ENCODE data around the gene PPIC.
A peak's percentile ranks its signal among the peaks of the same experiment; 100 is the strongest.

Gene PPIC

DNA sequence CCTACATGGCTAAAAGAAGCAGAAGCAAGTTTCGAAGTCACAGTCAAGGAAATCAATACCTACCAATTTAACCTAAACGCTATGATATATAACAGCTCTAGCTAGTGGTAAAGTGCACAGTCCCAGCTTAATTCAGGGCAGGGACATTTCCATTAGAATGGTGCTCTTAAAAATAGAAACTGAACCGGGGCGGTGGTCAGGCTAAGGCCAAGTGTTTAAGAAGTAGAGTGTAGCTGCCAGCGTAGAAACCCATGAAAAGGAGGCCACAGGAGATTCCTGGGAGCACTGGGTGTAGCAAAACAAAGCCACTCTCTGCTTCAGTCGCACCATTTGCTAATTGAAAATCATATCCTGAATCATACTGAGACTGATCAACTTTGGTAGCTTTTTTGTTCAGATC, 28.8 kb downstream of the PPIC start:
- H3K36me3 ChIP-seq (ENCODE audit: control insufficient read depth, insufficient read depth, low read length), result no peaks in the 10 kb centered on the region
- WGBS (ENCODE audit: insufficient coverage, insufficient read length), result no CpG with 5 or more reads among the region's 6 CpGs
- DNase-seq (ENCODE audit: low read depth, low spot score), result no peak
- no peaks in the 10 kb centered on the region for H3K27me3 ChIP-seq (ENCODE audit: control insufficient read depth, insufficient read depth, low read length)
- 0 out of 2 replicates have a peak, but pooled peaks cover 2% of the 10 kb centered on the region for H3K4me1 ChIP-seq (ENCODE audit: control insufficient read depth, insufficient read depth, low read length)
- no peaks in the 10 kb centered on the region for H3K9me3 ChIP-seq (ENCODE audit: control insufficient read depth, insufficient read depth, low read length)
- H3K4me3 ChIP-seq (ENCODE audit: low read length), result no peak overlapping the region
- H3K27ac ChIP-seq (ENCODE audit: low read length), result no peak overlapping the region

- H3K36me3 ChIP-seq (ENCODE audit: control insufficient read depth, insufficient read depth, low read length), result no peaks in the 10 kb centered on the region
- DNase-seq (ENCODE audit: low read depth, low spot score), result no peak
- H3K27me3 ChIP-seq (ENCODE audit: control insufficient read depth, insufficient read depth, low read length), result no peaks in the 10 kb centered on the region
- no peaks in the 10 kb centered on the region for H3K9me3 ChIP-seq (ENCODE audit: control insufficient read depth, insufficient read depth, low read length)
- WGBS (ENCODE audit: insufficient coverage, insufficient read length), result no CpG with 5 or more reads among the region's 6 CpGs
- H3K27ac ChIP-seq (ENCODE audit: low read length), result no peak overlapping the region
- H3K4me3 ChIP-seq (ENCODE audit: low read length), result no peak overlapping the region
- 0 out of 2 replicates have a peak, but pooled peaks cover 2% of the 10 kb centered on the region for H3K4me1 ChIP-seq (ENCODE audit: control insufficient read depth, insufficient read depth, low read length)
These were observed 29.3 kb downstream of the PPIC start for GRCh38 chr5:123007182-123007581.

DNA sequence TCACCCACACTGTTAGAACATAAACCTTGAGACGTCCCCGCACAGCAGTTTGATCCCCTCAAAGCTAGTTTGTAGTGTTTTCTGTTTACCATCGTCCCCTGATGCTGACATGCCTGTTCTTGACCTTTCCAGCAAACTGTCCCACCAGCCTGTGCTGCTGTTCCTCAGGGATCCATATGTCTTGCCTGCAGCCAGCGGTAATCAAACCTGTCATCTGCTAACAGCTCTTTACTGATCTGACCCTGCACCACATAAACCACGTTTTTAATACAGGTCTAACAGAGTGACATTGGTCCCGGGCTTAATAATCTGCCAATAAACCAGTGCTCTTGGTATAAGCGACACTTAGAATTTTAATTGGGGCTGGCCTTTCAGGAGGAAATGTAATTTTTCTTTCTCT, 34.7 kb downstream of the PPIC start:
- Histone ChIP-seq H3K27me3 (ENCODE audit: control insufficient read depth, insufficient read depth, low read length) (no peaks in the 10 kb centered on the region), H3K27ac (ENCODE audit: low read length) (no peak overlapping the region), H3K4me3 (ENCODE audit: low read length) (no peak overlapping the region), H3K9me3 (ENCODE audit: control insufficient read depth, insufficient read depth, low read length) (no peaks in the 10 kb centered on the region), H3K36me3 (ENCODE audit: control insufficient read depth, insufficient read depth, low read length) (no peaks in the 10 kb centered on the region), H3K4me1 (ENCODE audit: control insufficient read depth, insufficient read depth, low read length) (no peaks in the 10 kb centered on the region; the same call in 1 of the 2 replicates)
- no peak for DNase-seq (ENCODE audit: low read depth, low spot score)
- WGBS (ENCODE audit: insufficient coverage, insufficient read length), result no CpG with 5 or more reads among the region's 7 CpGs

DNA sequence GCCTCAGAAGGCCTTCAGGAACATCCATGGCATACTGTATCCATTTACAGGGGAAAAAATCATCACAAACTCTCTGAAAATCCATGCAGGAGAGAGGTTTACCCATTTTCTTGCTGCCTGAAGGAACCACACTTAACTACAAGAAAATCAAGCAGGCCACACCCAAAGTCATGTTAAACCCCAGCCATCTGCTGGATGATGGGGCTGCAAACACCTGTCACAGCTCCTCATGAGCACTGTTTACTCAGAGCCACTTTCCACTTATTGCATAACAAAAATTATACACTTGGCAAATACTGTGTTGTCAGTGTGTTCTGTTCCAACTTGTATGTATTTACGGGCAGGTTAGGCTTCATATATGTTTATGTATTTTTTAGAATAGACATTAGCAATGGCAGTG, 35.8 kb downstream of the PPIC start:
- WGBS (ENCODE audit: insufficient coverage, insufficient read length), result no CpG with 5 or more reads among the region's 1 CpG
- Histone ChIP-seq H3K9me3 (ENCODE audit: control insufficient read depth, insufficient read depth, low read length) (no peaks in the 10 kb centered on the region), H3K4me3 (ENCODE audit: low read length) (no peak overlapping the region), H3K27ac (ENCODE audit: low read length) (no peak overlapping the region), H3K36me3 (ENCODE audit: control insufficient read depth, insufficient read depth, low read length) (no peaks in the 10 kb centered on the region), H3K27me3 (ENCODE audit: control insufficient read depth, insufficient read depth, low read length) (no peaks in the 10 kb centered on the region), H3K4me1 (ENCODE audit: control insufficient read depth, insufficient read depth, low read length) (no peaks in the 10 kb centered on the region; the same call in 1 of the 2 replicates)
- no peak for DNase-seq (ENCODE audit: low read depth, low spot score)

DNA sequence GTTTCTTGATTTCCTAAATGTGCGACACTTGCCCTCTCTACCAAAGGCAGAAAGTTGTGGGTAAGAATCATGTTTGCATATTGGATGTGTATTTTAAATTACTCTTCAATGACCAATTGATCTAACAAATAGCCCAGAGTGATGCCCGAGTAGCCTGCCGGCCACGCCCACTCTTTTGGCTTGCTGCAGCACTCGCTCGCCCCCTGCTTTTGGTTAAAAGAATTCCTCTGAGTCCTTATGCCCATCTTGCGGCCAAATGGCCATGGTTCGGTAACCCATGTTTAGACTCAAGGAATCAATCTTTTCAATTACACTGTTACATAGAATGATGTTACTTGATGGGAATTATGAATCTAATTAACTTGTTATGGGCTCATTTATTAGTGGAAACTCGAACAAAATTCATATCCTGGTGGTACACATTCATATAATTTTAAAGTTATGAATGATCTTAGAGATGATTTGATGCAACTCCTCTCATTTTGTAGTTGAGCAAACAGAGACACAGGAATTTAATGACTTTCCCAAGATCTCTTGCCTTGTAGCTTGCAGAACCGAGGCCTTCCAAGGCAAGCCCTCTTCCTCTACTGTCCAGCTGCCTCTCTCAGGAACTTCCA, 36.5 kb downstream of the PPIC start:
- no CpG with 5 or more reads among the region's 10 CpGs for WGBS (ENCODE audit: insufficient coverage, insufficient read length)

DNA sequence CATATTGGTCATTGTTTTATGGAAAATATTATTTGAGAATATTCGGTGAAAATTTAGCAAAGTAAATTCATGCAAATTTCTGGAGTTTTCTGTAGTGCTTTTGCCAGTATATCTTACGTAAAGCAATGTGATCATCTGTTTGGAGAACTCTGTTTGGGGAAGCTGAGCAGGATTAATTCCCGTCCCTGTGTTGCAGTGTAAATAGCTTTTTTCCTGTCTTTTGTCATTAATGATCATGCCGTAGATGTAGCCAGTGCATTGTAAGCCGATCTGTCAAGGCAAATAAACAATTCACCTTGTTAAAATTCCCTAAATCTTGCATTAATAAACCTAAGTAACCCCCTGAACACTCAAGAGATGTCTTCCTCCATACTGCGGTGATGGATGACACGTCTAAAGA, 39.2 kb downstream of the PPIC start:
- DNase-seq (ENCODE audit: low read depth, low spot score), result no peak
- Histone ChIP-seq H3K27ac (ENCODE audit: low read length) (no peak overlapping the region), H3K4me1 (ENCODE audit: control insufficient read depth, insufficient read depth, low read length) (no peaks in the 10 kb centered on the region; the same call in 1 of the 2 replicates), H3K27me3 (ENCODE audit: control insufficient read depth, insufficient read depth, low read length) (no peaks in the 10 kb centered on the region), H3K36me3 (ENCODE audit: control insufficient read depth, insufficient read depth, low read length) (no peaks in the 10 kb centered on the region), H3K9me3 (ENCODE audit: control insufficient read depth, insufficient read depth, low read length) (no peaks in the 10 kb centered on the region), H3K4me3 (ENCODE audit: low read length) (no peak overlapping the region)
- no CpG with 5 or more reads among the region's 7 CpGs for WGBS (ENCODE audit: insufficient coverage, insufficient read length)

More for the DNA sequence above, 36.5 kb downstream of the PPIC start:
- no peak overlapping the region for H3K4me3 ChIP-seq (ENCODE audit: low read length)
- DNase-seq (ENCODE audit: low read depth, low spot score), result peak; percentile 41
- no peaks in the 10 kb centered on the region for H3K9me3 ChIP-seq (ENCODE audit: control insufficient read depth, insufficient read depth, low read length)
- H3K27me3 ChIP-seq (ENCODE audit: control insufficient read depth, insufficient read depth, low read length), result no peaks in the 10 kb centered on the region
- no peak overlapping the region for H3K27ac ChIP-seq (ENCODE audit: low read length)
- no peaks in the 10 kb centered on the region for H3K36me3 ChIP-seq (ENCODE audit: control insufficient read depth, insufficient read depth, low read length)
- no peaks in the 10 kb centered on the region; the same call in 1 of the 2 replicates for H3K4me1 ChIP-seq (ENCODE audit: control insufficient read depth, insufficient read depth, low read length)

DNA sequence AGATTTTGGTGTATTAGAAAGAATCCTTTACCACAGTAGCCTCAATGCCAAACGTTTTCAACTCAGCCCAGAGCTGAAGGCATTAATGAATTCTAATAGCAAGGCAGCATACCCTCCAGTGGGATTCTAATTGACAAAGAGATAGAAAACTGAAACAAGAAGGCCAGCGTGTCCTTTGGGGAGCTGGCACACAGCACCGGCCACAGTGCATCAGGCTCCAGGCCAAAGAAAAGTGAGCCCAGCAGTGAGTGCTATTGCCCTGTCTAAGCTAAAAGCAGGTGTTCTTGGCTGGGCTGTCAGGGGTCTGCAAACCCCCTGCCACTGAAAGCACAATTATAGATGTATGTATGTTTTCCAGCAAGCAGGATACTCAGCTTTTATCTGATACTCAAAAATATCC, 40.4 kb downstream of the PPIC start:
- Histone ChIP-seq H3K27me3 (ENCODE audit: control insufficient read depth, insufficient read depth, low read length) (no peaks in the 10 kb centered on the region), H3K9me3 (ENCODE audit: control insufficient read depth, insufficient read depth, low read length) (no peaks in the 10 kb centered on the region), H3K36me3 (ENCODE audit: control insufficient read depth, insufficient read depth, low read length) (no peaks in the 10 kb centered on the region), H3K27ac (ENCODE audit: low read length) (no peak overlapping the region), H3K4me1 (ENCODE audit: control insufficient read depth, insufficient read depth, low read length) (no peaks in the 10 kb centered on the region; the same call in 1 of the 2 replicates), H3K4me3 (ENCODE audit: low read length) (no peak overlapping the region)
- no peak for DNase-seq (ENCODE audit: low read depth, low spot score)
- no CpG with 5 or more reads among the region's 3 CpGs for WGBS (ENCODE audit: insufficient coverage, insufficient read length)

DNA sequence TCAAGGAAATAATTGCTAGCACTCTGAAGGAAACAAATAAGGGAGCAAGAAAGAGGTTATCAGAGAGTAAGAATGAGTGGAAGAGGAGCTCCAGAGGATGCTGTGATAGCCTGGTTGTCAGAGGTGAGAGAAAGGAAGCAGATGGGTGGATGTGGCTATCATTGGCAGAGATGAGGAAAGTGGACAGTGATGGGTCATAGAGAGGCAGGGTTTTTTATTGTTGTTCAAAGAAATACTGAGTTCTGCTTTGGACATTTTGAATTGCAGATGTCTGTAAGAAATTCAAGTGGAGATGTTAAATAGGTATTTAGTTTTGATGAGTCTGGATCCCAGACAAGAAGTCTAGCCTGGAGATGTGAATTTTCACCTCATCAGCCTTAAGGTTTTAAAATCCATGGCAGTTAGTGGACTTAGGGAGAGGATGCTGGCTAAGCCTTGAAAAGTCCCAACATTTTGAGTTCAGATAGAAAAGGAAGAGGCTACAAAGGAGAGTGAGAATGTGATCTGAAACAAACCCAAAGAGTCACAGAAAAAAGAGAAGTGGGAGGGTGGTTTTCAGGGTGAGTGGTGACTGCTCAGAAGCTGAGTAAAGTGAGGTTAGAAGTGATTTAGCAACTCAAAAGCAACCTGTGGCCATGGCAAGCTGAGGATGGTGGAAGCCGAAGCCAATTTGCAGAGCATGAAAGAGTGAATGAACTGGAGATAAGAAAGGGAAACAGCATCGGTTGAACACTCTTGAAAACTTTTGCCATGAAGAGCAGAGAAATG, 50.4 kb downstream of the PPIC start:
- H3K27me3 ChIP-seq (ENCODE audit: control insufficient read depth, insufficient read depth, low read length), result no peaks in the 10 kb centered on the region
- no peaks in the 10 kb centered on the region for H3K36me3 ChIP-seq (ENCODE audit: control insufficient read depth, insufficient read depth, low read length)
- no peak for DNase-seq (ENCODE audit: low read depth, low spot score)
- H3K9me3 ChIP-seq (ENCODE audit: control insufficient read depth, insufficient read depth, low read length), result no peaks in the 10 kb centered on the region
- no peak overlapping the region for H3K4me3 ChIP-seq (ENCODE audit: low read length)
- H3K27ac ChIP-seq (ENCODE audit: low read length), result no peak overlapping the region
- no peaks in the 10 kb centered on the region for H3K4me1 ChIP-seq (ENCODE audit: control insufficient read depth, insufficient read depth, low read length)
- no CpG with 5 or more reads among the region's 2 CpGs for WGBS (ENCODE audit: insufficient coverage, insufficient read length)

GRCh38 chr5:122985006-122985700, 51.4 kb downstream of the PPIC start:
- WGBS (ENCODE audit: insufficient coverage, insufficient read length), result no CpG with 5 or more reads among the region's 4 CpGs
- no peaks in the 10 kb centered on the region for H3K4me1 ChIP-seq (ENCODE audit: control insufficient read depth, insufficient read depth, low read length)
- no peaks in the 10 kb centered on the region for H3K27me3 ChIP-seq (ENCODE audit: control insufficient read depth, insufficient read depth, low read length)
- H3K9me3 ChIP-seq (ENCODE audit: control insufficient read depth, insufficient read depth, low read length), result no peaks in the 10 kb centered on the region
- H3K36me3 ChIP-seq (ENCODE audit: control insufficient read depth, insufficient read depth, low read length), result no peaks in the 10 kb centered on the region
- no peak overlapping the region for H3K27ac ChIP-seq (ENCODE audit: low read length)
- no peak overlapping the region for H3K4me3 ChIP-seq (ENCODE audit: low read length)
- DNase-seq (ENCODE audit: low read depth, low spot score), result no peak

- H3K36me3 ChIP-seq (ENCODE audit: control insufficient read depth, insufficient read depth, low read length), result no peaks in the 10 kb centered on the region
- H3K27me3 ChIP-seq (ENCODE audit: control insufficient read depth, insufficient read depth, low read length), result no peaks in the 10 kb centered on the region
- WGBS (ENCODE audit: insufficient coverage, insufficient read length), result no CpG with 5 or more reads among the region's 3 CpGs
- H3K4me1 ChIP-seq (ENCODE audit: control insufficient read depth, insufficient read depth, low read length), result no peaks in the 10 kb centered on the region
- no peak overlapping the region for H3K4me3 ChIP-seq (ENCODE audit: low read length)
- H3K9me3 ChIP-seq (ENCODE audit: control insufficient read depth, insufficient read depth, low read length), result no peaks in the 10 kb centered on the region
- no peak overlapping the region for H3K27ac ChIP-seq (ENCODE audit: low read length)
- DNase-seq (ENCODE audit: low read depth, low spot score), result no peak
These were observed 52.1 kb downstream of the PPIC start for GRCh38 chr5:122984425-122984824.
